Activated CD8-positive, alpha-beta memory T cell treated with anti-CD3 and anti-CD28 coated beads, Interleukin-2, amount 50 U/mL, for 24 hours (primary cell): Measurements from ENCODE around the gene GSTP1.
"Not testable (repeated sequence)": the region's sequence is repeated elsewhere in the genome, so short reads cannot be mapped to it uniquely, and the experiment has no call there.

ENCODE experiments used
- DNase-seq: peaks from one replicate; pipeline ENCODE4 v3.0.0-alpha.2; 2020; ENCODE audit errors: extremely low read depth

The GSTP1 gene

DNA sequence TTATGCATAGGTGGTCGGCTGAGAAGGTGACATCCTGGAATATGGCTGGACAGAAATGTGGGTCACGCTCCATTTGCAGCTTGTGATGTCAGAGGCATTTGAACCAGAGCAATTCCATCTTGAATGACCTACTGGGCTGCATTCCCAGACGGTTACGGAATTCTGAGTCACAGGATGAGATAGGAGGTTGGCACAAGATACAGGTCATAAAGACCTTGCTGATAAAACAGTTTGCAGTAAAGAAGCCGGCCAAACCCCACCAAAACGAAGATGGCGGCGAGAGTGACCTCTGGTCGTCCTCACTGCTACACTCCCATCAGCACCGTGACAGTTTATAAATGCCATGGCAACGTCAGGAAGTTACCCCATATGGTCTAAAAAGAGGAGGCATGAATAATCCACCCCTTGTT lies 19.9 kb upstream of the GSTP1 start:
- DNase-seq: not testable (repeated sequence)

DNA sequence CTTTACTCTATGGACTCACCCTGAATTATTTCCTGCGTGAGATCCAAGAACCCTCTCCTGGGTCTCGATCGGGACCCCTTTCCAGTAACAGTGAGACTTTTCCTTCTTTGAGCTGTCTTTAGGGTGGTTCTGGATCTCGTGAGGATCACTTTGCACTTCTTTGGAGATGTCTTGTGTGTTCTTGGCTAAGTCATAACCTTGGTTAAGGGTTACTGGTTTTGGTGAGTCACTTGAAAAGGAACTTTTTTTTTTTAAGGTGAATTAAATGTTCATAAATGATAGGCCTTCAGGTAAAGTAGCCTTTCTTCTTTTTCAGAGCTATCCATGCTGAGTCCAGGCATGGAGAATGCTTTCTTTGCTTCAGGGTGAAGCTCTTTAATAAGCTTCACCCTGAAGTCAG lies 19.4 kb upstream of the GSTP1 start:
- no peak for DNase-seq

- no peak for DNase-seq
Observed at GRCh38 chr11:67571443-67571842, 12.2 kb upstream of the GSTP1 start.

- DNase-seq: no peak
Observed at GRCh38 chr11:67572305-67572704, 11.3 kb upstream of the GSTP1 start.

- no peak for DNase-seq
Observed at GRCh38 chr11:67572747-67573419, 10.7 kb upstream of the GSTP1 start.

- DNase-seq: no peak
Observed at GRCh38 chr11:67574938-67575337, 8.7 kb upstream of the GSTP1 start.

DNA sequence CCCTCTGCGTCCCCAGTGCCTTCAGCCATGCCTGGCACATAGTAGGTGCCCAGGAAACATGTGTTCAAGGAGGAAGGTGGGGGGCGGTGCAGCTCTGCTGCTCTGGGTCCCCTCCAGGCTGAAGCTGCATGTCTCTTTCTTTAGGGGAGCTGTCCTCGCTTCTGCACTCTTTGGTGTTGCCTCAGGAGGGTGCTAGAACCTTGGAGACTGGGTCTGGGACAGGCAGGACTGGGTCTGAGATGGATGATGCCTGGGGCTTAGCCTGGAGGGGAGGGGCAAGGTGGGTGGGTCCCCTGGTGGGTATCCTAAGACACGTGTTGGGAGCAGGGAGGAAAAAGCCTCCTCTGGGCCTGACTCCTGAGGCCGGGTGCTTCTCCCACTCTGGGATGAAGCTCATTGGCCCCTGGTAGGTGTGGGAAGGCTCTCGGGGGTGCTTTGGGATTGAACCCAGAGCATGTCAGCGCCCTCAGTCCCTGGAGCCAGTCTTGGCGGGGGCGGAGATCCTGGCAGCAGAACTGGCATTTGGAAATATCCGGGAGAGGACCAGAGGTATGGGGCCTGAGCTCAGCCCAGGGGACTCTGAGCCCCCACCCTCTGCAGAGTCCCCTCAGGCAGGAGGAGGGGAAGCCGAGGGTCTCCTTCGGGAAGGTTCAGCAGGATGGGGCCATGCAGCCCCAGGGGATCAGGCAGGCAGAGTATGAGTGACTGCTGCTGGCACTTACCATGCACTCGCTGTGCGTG lies 6.7 kb upstream of the GSTP1 start:
- no peak for DNase-seq

- no peak for DNase-seq
Observed at GRCh38 chr11:67577951-67578350, 5.7 kb upstream of the GSTP1 start.

DNA sequence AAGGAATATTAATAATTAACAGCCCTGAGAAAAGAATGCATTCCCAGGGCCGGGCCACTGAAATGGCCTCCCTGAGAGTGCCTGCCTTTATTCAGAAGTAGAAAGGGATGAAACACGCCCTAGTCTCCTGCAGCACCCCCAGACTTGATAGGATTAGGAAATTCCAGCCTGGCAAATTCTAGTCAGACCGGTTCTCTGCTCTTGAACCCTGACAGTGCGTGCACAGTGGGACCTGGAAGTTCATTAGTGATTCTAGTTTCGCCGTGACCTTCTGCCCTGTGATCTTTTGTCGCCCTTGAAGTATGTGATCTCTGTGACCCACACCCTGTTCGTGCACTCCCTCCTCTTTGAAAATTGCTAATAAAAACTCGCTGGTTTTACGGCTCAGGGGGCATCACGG lies 2.1 kb upstream of the GSTP1 start:
- no peak for DNase-seq

DNA sequence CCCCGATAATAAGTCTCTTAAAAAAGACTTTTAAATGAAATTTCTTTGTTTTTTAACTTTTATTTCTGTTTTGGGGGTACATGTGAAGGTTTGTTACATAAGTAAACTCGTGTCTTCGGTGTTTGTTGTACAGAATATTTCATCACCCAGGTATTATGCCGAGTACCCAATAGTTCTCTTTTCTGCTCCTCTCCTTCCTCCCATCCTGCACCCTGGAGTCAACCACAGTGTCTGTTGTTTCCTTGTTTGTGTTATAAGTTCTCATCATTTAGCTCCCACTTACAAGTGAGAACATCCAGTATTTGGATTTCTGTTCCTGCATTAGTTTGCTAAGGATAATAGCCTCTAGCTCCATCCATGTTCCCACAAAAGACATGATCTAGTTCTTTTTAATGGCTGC lies 1.6 kb upstream of the GSTP1 start:
- DNase-seq: no peak

- peak; percentile 9 for DNase-seq
Observed at GRCh38 chr11:67584205-67584880, 731 bp downstream of the GSTP1 start.

DNA sequence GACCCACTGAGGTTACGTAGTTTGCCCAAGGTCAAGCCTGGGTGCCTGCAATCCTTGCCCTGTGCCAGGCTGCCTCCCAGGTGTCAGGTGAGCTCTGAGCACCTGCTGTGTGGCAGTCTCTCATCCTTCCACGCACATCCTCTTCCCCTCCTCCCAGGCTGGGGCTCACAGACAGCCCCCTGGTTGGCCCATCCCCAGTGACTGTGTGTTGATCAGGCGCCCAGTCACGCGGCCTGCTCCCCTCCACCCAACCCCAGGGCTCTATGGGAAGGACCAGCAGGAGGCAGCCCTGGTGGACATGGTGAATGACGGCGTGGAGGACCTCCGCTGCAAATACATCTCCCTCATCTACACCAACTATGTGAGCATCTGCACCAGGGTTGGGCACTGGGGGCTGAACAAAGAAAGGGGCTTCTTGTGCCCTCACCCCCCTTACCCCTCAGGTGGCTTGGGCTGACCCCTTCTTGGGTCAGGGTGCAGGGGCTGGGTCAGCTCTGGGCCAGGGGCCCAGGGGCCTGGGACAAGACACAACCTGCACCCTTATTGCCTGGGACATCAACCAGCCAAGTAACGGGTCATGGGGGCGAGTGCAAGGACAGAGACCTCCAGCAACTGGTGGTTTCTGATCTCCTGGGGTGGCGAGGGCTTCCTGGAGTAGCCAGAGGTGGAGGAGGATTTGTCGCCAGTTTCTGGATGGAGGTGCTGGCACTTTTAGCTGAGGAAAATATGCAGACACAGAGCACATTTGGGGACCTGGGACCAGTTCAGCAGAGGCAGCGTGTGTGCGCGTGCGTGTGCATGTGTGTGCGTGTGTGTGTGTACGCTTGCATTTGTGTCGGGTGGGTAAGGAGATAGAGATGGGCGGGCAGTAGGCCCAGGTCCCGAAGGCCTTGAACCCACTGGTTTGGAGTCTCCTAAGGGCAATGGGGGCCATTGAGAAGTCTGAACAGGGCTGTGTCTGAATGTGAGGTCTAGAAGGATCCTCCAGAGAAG lies 1.6 kb downstream of the GSTP1 start:
- no peak for DNase-seq

DNA sequence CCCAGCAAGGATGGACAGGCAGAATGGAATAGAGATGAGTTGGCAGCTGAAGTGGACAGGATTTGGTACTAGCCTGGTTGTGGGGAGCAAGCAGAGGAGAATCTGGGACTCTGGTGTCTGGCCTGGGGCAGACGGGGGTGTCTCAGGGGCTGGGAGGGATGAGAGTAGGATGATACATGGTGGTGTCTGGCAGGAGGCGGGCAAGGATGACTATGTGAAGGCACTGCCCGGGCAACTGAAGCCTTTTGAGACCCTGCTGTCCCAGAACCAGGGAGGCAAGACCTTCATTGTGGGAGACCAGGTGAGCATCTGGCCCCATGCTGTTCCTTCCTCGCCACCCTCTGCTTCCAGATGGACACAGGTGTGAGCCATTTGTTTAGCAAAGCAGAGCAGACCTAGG lies 2.3 kb downstream of the GSTP1 start:
- DNase-seq: no peak

DNA sequence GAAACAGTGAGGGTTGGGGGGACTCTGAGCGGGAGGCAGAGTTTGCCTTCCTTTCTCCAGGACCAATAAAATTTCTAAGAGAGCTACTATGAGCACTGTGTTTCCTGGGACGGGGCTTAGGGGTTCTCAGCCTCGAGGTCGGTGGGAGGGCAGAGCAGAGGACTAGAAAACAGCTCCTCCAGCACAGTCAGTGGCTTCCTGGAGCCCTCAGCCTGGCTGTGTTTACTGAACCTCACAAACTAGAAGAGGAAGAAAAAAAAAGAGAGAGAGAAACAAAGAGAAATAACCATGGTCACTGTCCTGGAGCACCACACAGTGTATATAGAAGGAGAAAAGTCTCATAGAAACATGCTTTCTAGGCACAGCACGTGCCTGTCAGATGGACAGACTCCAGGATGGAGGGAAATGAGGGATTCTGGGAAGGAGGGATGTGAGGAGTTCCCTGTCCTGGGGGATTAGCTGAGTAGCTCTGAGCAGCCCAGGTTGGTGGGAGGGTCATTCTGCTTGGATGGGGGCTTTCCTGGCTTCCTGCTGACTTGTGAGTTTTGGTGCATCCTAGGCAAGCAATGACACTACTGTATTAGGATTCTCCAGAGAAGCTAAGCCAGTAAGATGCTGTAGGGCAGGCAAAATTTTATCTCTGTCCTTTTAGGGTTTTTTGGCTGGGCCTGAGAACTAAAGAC lies 3.1 kb downstream of the GSTP1 start:
- no peak for DNase-seq

DNA sequence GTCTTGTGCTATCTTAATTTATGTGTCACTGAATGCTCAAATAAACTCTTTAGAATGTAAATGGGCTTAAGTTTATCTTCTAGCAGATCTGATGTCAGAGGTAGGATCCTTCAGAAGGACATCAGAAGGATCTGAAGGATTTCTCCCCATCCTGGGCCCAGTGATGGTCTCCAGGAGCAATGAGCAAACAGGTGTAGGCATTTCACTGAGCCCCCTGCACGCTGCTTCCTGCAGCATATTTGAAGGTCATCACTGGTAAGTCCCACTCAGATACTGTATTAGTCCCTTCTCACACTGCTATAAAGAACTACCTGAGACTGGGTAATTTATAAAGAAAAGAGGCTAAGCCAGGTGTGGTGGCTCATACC lies 4.5 kb downstream of the GSTP1 start:
- no peak for DNase-seq

DNA sequence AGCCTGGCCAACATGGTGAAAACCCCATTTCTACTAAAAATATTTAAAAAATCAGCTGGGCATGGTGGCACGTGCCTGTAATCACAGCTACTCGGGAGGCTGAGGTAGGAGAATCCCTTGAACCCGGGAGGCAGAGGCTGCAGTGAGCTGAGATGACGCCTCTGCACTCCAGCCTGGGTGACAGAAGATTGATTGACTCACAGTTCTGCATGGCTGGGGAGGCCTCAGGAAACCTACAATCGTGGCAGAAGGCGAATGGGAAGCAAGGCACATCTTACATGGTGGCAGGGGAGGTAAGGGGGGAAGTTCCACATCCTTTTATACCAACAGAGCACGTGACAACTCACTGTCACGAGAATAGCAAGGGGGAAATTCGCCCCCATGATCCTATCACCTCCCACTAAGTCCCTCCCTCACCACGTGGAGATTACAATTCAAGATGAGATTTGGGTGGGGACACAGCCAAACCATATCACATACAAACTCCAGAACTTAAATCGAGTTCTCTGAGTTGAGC lies 5.3 kb downstream of the GSTP1 start:
- DNase-seq: not testable (repeated sequence)

DNA sequence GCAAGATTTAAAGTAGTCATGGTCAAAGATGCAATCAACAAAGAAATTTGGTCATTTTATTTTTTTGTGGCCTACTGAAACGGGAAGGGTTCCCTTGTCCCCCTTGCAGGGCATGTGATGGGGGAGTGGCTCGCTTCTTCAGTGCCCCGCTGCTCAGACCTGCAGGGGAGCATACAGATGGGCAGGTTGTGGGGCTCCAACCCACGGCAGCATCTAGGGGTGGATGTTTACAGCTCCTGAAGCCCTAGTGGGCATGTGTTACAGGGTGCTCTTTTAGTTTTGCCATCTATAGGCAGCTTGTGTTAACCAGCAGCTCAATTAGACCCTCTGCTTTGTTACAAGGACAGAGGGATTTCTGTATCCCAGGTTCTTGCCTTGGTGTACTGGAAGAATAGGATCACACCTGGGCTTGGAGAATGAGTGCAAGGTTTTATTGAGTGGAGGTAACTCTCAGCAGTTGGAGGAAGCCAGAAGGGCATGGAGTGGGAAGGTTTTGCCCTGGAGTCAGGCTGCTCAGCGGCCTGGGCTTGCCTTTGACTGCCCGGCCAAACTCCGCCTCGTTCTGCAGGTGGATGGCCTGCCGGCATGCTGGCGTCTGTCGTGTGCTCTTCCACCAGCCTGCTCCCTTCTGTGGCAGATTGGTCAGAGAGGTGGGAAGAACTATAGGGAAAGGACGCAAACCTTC lies 9.4 kb downstream of the GSTP1 start:
- no peak for DNase-seq

DNA sequence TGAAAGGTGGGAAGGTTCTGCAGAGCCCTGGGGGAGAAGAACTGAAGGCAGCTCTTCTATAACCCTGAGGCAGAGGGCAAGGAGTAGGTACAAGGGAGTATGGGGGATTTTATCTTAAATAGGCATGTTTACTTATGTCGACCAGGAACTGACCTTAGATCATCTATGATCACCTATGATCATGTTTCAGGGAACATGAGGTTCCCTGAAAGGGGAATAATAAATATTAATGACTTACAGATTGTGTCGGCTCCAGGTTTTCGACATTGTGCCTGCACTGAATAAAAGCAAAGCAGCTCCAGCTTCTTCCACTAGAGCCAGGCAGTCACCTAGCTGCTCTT lies 9.9 kb downstream of the GSTP1 start:
- no peak for DNase-seq

DNA sequence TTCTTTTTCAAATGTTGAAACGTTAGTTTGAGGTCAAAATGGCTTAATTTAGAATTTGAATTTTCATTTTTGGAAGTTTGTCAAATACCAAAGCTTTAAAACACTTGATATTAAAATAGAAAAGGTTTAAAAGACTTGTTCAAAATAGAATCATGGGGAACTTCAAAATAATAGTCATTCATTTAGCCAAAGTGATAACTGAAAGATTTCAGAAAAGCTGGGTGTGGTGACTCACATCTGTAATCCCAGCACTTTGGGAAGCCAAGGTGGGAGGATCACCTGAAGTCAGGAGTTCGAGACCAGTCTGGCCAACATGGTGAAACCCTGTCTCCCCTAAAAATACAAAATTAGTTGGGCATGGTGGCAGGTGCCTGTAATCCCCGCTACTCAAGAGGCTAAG lies 10.9 kb downstream of the GSTP1 start:
- no peak for DNase-seq

- DNase-seq: no peak
Observed at GRCh38 chr11:67596753-67597300, 13.2 kb downstream of the GSTP1 start.
